Epithelial cell of prostate (primary cell): ENCODE measurements around the gene YIPF5.

ENCODE experiments used
- DNase-seq: peaks from one replicate; pipeline ENCODE4 v3.0.0-alpha.2; 2011; ENCODE audit warnings: low read depth, low spot score
- H3K27ac ChIP-seq: fragments of 450-650 bp; 2 replicates; pipeline ENCODE4 v1.5.1; 2017; ENCODE audit warnings: mild to moderate bottlenecking

YIPF5 gene

GRCh38 chr5:144170276-144171024 lies at the start of gene YIPF5, which contains the start of gene KCTD16:
Gene YIPF5, minus strand, starts transcription at chr5:144170659. Its CDS starts 704 bp downstream, at chr5:144169955.
Gene KCTD16, plus strand, starts transcription at chr5:144170873.
- peak within 1 kb of the TSS; percentile 63 for H3K27ac ChIP-seq
- peak; percentile 94 for DNase-seq

- no peak overlapping the region for H3K27ac ChIP-seq
- no peak for DNase-seq
Observed at GRCh38 chr5:144219869-144220268, 49.4 kb upstream of the YIPF5 start.

GRCh38 chr5:144210655-144211054 lies 40.2 kb upstream of the YIPF5 start:
- no peak overlapping the region for H3K27ac ChIP-seq
- no peak for DNase-seq

DNA sequence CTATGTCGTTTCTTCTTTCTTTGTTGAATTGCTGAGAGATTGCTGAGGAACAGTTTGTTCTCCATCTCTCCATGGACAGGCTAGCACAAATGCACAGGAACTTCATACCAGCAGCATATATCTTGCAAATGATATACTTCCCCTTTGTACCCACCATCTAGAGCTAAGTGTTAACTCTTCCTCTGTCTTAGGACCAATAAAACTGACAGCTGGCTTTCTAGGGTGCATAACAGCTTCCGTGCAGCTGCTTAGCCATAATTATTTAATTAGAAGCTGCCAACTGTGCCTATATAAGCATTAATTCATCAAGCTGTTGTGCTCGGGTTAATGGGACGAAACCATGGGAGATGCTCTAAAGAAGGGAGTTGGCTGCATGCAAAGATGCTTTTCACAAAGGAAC lies 38.9 kb upstream of the YIPF5 start:
- DNase-seq: no peak
- H3K27ac ChIP-seq: no peak overlapping the region

DNA sequence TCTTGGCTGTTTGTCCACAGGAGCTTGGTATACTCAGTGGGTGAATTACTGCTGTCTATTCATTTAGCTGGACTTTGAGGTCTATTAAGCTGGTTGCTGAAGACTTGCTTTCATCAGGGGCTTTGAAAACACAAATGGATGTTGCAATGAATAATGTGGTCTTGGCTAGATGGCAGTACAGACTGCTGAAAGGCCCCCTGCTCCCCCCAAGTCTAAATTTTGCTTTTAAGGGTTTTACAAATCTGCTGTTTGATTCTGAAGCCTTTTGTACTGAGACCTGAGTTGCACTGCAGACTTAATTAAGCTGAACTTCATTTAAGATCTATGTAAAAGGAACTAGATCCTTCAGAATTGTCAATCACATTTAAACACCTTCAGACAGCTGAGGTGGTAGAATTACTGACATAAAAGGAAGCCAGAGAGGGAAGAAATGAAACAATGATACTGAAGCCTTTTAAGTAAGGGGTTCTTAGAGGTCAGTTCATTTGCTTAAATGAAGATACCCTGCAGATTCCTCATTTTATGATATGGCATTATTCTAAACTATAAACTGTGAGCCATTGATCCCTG lies 37.5 kb upstream of the YIPF5 start:
- H3K27ac ChIP-seq: no peak overlapping the region
- DNase-seq: no peak

- no peak overlapping the region for H3K27ac ChIP-seq
- DNase-seq: no peak
Observed at GRCh38 chr5:144206141-144206540, 35.7 kb upstream of the YIPF5 start.

DNA sequence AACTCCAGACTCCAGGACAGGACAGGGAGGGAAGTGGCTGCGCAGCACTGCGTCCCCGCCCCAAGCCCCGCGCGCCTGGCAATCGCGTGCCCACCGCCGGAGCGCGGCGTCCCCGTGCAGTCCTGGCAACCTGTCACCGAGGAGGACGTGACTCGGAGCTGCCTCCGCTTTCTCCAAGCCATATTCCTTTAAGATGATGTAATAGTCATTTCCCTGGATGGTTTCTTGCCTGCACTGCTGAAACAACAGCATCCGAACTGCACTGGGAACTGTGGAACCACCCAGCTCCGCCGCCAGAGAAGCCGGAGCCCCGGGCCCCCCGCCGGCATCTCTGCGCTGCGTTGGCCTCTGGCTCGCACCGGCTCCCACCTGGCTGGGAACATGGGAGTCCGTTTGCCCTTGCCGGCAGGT lies 34.7 kb upstream of the YIPF5 start:
- no peak for DNase-seq
- no peak overlapping the region for H3K27ac ChIP-seq

DNA sequence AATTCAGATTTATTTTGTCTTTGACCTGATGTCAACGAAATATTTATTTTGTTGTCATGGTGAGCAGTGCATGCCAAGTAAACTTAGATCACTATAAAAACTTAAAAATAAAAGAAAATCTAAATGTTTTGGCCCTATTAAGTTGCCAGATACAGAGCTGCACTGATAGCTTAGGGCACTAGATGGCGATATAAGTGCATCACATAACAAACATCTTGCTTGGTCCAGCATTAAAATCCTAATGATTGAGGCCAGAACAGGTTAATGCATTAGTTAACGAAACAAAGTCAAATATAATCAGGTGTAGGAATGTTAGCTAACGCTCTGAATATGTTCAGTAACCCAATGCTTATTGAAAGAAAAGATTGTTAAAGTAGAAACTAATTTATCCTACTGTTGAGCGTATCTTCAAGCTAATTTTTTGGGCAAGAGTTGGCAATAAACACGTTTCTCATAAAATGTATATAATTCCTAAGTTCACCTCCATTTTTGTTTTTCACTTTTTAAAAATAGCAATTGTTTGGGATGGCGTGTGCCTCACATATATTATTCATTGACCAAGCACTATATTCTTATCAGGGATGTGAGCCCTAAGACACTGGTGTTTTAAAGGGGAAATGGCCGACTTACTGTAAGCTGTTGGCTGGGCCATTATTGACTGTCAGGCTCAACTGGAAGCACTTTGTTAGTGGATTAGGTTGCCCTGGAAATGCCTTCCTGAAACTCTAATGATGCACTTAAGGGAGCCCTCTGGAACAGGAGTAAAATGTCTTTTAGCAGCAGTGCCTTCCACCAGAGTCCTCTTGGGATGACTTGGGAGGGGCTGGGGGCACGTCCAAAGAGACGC lies 33.5 kb upstream of the YIPF5 start:
- DNase-seq: peak; percentile 5
- H3K27ac ChIP-seq: no peak overlapping the region

DNA sequence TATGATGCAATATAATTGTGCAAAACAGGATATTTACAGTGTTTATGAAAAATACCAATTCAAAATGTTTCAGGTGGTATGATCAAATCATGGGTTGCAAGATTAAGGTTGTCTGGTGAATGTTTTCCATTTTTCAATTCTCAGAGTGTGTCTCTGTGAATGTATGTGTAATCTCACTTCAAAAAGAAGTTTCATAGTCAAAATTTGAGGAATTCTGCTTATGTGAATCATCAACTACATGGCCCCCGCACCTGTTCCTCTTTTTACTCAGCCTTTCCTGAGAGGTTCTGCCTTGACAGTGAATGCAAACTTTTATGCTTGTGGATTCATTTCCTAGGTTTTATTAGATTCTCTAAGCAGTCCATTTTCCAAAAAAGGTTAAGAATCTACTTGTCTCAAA lies 32.3 kb upstream of the YIPF5 start:
- DNase-seq: no peak
- no peak overlapping the region for H3K27ac ChIP-seq

GRCh38 chr5:144202072-144202471 lies 31.6 kb upstream of the YIPF5 start:
- no peak for DNase-seq
- no peak overlapping the region for H3K27ac ChIP-seq

- no peak for DNase-seq
- no peak overlapping the region for H3K27ac ChIP-seq
Observed at GRCh38 chr5:144201588-144201987, 31.1 kb upstream of the YIPF5 start.

DNA sequence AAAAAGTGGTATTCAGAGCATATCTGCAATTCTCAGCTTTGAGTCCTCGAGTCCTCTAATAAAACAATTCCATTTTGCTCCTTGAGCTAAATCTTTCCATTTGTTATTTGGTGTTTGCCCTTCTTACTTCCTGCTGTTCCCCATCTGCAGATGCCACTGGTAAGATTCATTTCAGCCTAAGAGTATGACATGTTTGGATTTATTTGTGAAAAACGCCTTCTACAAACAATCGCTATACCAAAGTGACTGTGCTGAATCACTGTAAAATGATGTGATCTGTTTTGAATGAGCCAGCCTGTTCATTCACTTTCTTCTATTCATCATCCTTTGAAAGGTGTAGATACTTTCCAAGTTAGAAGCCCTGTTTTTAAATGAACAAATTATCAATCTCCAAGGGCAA lies 27.9 kb upstream of the YIPF5 start:
- DNase-seq: peak; percentile 31
- H3K27ac ChIP-seq: peak overlapping the region; percentile 26

- no peak for DNase-seq
- H3K27ac ChIP-seq: no peak overlapping the region
Observed at GRCh38 chr5:144196612-144197011, 26.2 kb upstream of the YIPF5 start.

DNA sequence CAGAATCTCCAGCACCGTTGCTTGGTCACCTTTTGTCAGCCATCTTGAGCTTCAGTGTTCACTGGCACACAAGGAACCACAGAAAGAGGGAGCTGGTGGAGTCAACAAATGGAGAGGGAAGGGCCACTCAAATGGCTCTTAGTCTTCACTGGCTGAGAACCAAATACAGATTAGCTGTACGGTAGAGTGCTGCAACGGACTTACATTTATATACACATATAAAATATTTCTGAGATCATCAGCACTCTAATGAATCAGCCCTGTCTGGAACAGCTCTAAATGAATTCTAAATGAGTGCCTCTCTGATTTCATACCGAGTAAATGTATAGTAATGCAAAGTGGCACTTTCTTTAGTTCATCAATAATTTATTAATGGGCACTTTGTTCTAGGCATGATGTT lies 25.0 kb upstream of the YIPF5 start:
- no peak for DNase-seq
- no peak overlapping the region for H3K27ac ChIP-seq

DNA sequence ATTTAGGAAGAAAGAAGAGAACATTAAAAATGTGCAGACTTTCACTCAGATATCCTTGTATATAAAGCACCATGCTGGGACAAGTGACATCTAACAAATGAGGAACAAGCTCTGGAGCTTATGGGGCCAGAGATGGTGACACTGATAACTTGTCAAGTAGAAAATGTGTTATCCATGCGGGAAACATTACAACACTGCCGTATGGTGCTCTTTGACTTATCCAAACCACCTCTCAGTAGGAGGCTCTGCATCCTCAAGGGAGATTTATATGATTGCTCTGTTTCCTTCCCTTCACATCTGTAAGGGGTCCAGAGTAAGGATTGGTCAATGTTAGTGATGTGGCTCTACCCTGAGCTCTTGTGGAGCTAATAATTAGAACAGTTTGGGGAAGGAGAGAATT lies 23.7 kb upstream of the YIPF5 start:
- no peak overlapping the region for H3K27ac ChIP-seq
- DNase-seq: no peak

DNA sequence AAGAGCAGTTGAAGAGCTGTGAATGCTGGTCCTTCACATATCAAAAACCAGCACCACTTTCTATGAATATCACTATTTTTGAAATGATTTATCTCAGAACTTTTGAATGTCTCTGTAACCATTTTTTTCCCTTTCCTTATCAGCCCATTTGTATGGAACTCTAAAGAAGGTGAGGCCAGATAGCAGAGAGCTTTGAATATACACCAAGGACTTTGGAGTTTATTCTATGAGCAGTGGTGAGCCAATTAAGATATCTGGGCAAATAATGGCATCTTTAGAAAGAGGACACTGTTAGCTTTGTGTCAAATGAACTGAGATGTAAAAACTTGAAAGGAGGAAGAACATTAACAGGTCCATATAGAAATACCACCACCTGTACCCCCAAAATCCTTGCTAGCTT lies 22.2 kb upstream of the YIPF5 start:
- no peak for DNase-seq
- no peak overlapping the region for H3K27ac ChIP-seq

GRCh38 chr5:144191998-144192397 lies 21.5 kb upstream of the YIPF5 start:
- peak; percentile 34 for DNase-seq
- no peak overlapping the region for H3K27ac ChIP-seq

DNA sequence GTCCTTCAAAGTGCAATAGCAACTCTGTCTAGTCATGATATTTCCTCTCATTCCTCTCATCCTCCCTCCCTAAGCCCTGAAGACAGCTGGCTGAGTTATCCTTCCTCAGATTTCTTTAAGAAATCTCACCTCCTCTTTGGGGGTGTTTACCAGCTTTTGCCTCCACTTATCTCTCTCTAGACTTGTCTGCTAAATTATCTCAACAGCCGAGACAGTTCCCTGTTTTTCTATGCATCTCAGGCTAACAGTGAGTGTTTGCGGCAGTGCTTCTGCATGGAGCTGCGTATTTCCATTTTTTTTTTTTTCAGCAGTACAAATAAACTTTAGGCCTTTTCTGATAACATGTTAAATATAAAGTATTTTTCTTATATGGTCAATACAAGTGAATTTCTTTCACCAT lies 21.1 kb upstream of the YIPF5 start:
- DNase-seq: no peak
- H3K27ac ChIP-seq: no peak overlapping the region

DNA sequence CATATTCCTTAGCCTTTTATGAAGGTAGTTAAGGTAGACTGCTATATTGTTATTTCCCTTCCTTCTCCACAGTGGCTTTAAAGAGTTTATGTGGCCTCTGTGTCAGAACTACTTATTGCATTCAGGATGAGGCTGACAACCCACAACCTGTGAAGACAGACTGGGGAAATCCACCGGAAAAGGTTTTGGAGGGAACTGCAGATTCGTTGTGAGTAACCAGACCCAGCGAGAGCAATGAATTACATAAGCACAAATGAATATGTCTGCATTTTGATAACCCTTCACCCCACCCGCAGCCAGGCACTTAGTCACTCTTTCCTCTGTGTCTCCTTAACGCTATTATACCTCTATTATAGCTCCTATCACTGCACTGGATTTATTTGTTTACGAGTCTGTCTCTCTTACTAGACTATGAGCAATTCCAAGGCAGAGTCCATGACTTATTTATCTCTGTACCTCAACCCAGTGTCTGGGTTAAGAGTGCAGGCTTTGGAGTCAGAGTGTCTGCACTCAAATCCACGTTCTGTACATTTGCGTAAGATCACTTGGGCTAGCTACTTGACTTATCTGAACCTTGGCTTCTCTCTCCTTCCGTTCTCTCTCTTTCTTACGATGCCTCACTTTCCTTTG lies 19.5 kb upstream of the YIPF5 start:
- peak; percentile 33 for DNase-seq
- H3K27ac ChIP-seq: no peak overlapping the region

DNA sequence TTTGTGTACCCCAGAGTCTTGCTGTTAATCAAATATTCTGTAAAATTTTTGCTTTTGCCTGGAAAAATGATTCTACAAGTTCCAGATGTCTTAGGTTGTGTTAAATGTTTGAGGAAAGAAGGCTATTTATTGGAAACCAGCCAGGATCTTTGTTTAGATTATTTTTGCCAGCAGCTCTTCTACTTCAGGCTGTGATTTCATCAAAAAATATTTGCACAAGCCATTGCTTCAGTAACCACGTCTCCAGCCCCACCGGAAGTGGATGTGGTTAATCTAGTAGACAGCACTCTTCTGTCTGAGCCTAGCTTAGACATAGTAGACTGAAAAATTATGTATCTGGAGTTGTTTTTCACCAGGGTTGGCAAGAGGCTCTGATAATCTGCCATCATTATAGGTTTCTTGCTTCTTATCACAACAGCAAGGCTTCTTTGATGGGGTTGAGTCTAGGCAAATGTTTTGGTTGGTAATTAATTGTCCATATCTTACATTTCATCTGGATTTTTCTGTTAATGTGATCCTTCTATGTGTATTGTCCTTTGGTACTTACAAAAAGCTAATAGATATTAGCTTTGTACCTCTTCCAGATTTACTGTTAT lies 17.3 kb upstream of the YIPF5 start:
- DNase-seq: peak; percentile 44
- peak overlapping the region; percentile 57 for H3K27ac ChIP-seq
